GM12878 (cell line): ENCODE measurements around the gene BRIX1.

Experiments used
- BRCA1 ChIP-seq: IDR thresholded peaks from 2 replicates; pipeline ENCODE4 v1.6.1; 2011; ENCODE audit warnings: low read depth, low read length, improper control_type of control experiment
- CREB1 ChIP-seq: IDR thresholded peaks from 2 replicates; pipeline ENCODE4 v1.6.1; 2012; ENCODE audit warnings: low read depth, mild to moderate bottlenecking, inconsistent platforms
- CTCF ChIP-seq, 3 experiments: IDR thresholded peaks in 2 of 3; conservative IDR thresholded peaks in 1 of 3; 2 replicates each; pipeline ENCODE4 v1.5.1; 2011; ENCODE audit warnings: low read depth in 3 of 3, low read length in 3 of 3, mild to moderate bottlenecking in 3 of 3, control low read depth in 2 of 3, moderate library complexity in 2 of 3, inconsistent platforms in 1 of 3, mixed read lengths in 1 of 3; ENCODE audit not compliant: control insufficient read depth in 2 of 3, insufficient read depth in 1 of 3; ENCODE audit errors: extremely low read depth in 1 of 3
- LARP7 ChIP-seq: fragments of 450-650 bp; IDR thresholded peaks from 2 replicates; pipeline ENCODE4 v1.6.1; 2017; ENCODE audit warnings: mild to moderate bottlenecking
- MEF2A ChIP-seq: IDR thresholded peaks from 2 replicates; pipeline ENCODE4 v1.6.1; 2011; ENCODE audit warnings: low read depth, mild to moderate bottlenecking, low read length, moderate library complexity; ENCODE audit not compliant: insufficient read depth
- PAX5 ChIP-seq: IDR thresholded peaks from 2 replicates; pipeline ENCODE4 v1.6.1; 2011; ENCODE audit warnings: low read depth, low read length, borderline replicate concordance
- POLR2A ChIP-seq: IDR thresholded peaks from 2 replicates; pipeline ENCODE4 v1.6.1; 2011; ENCODE audit warnings: low read depth, mild to moderate bottlenecking, low read length
- SKIL ChIP-seq: fragments of 450-650 bp; IDR thresholded peaks from 2 replicates; pipeline ENCODE4 v1.6.1; 2017; ENCODE audit warnings: mild to moderate bottlenecking, low read depth, inconsistent platforms; ENCODE audit not compliant: poor library complexity, severe bottlenecking
- SMC3 ChIP-seq: IDR thresholded peaks from 2 replicates; pipeline ENCODE4 v1.6.1; 2011; ENCODE audit warnings: low read length, improper control_type of control experiment, borderline replicate concordance

DNA sequence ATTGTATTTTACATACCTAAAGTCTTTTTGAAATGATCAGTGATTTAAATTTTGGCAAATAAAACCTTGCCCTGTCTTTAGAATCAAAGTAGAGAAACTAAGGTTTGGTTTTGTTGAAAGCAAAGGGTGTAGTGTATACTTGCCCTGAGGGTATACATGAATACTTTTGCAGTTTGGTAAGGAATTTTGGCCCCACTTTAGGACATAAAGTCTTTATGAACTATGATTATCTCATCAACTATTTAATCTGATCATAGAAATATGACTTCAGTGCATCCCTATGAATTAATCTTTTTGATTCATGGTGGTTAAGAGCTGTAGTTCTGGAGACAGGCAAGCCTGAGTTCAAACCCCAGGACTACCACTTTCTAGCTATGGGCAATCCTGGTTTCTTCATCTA, 17.9 kb upstream of the BRIX1 start:
- no peak for TF ChIP-seq SKIL
- no peak for TF ChIP-seq SMC3
- no peak for TF ChIP-seq POLR2A
- TF ChIP-seq BRCA1 = no peak
- no peak for TF ChIP-seq MEF2A
- no peak for TF ChIP-seq PAX5
- TF ChIP-seq CREB1 = no peak
- no peak for TF ChIP-seq LARP7
- TF ChIP-seq CTCF (IDR thresholded peaks at IDR 0.05 in 2 of 3, conservative IDR thresholded peaks at IDR 0.05 in 1 of 3; ENCODE audit: control insufficient read depth in 2 of 3, extremely low read depth in 1 of 3, insufficient read depth in 1 of 3, low read depth in 3 of 3, low read length in 3 of 3) = no peak
